Fibroblast of villous mesenchyme (primary cell): ENCODE results near the gene SETD3. TPM values are rescaled to one million over a fixed set of nuclear protein-coding genes. Genes with fewer than 3 reads are reported as not detected.

Experiments used
- DNase-seq: peaks from one replicate; pipeline ENCODE4 v3.0.0-alpha.2; 2010; ENCODE audit warnings: low read depth
- H3K4me3 ChIP-seq: 2 replicates; pipeline ENCODE4 v1.5.1; 2011; ENCODE audit warnings: low read depth, mild to moderate bottlenecking, low read length
- CTCF ChIP-seq: IDR thresholded peaks from 2 replicates; pipeline ENCODE4 v1.5.1; 2012; ENCODE audit warnings: low read depth, mild to moderate bottlenecking, low read length; ENCODE audit not compliant: insufficient read depth
- total RNA-seq: library from RNA; depleted of rRNA; stranded (reverse); fragments of >200 nt; gene quantifications from 2 replicates; pipeline ENCODE4 v1.2.3, GENCODE V29; 2012

The SETD3 gene
- total RNA-seq, 1 donor = 57.0 TPM

- no peak for TF ChIP-seq CTCF
- no peak for DNase-seq
- H3K4me3 ChIP-seq = no peak overlapping the region
Observed at GRCh38 chr14:99380991-99381687, 99.5 kb downstream of the SETD3 start.

GRCh38 chr14:99380402-99380801 lies 100.3 kb downstream of the SETD3 start:
- no peak for TF ChIP-seq CTCF
- no peak overlapping the region for H3K4me3 ChIP-seq
- no peak for DNase-seq

- DNase-seq = peak; percentile 48
- no peak overlapping the region for H3K4me3 ChIP-seq
- no peak for TF ChIP-seq CTCF
Observed at GRCh38 chr14:99378782-99379214, 101.9 kb downstream of the SETD3 start.

GRCh38 chr14:99377951-99378350 lies 102.7 kb downstream of the SETD3 start:
- TF ChIP-seq CTCF = no peak
- no peak for DNase-seq
- no peak overlapping the region for H3K4me3 ChIP-seq

GRCh38 chr14:99374964-99375363 lies 105.7 kb downstream of the SETD3 start:
- no peak for TF ChIP-seq CTCF
- DNase-seq = no peak
- no peak overlapping the region for H3K4me3 ChIP-seq

- DNase-seq = no peak
- TF ChIP-seq CTCF = no peak
- no peak overlapping the region for H3K4me3 ChIP-seq
Observed at GRCh38 chr14:99363616-99364290, 116.9 kb downstream of the SETD3 start.

- no peak overlapping the region for H3K4me3 ChIP-seq
- no peak for TF ChIP-seq CTCF
- no peak for DNase-seq
Observed at GRCh38 chr14:99363051-99363450, 117.6 kb downstream of the SETD3 start.
